Measurements from ENCODE around the gene CPXM1. TPM values are rescaled to one million over a fixed set of nuclear protein-coding genes. Genes with fewer than 3 reads are reported as not detected.
A peak's percentile ranks its signal among the peaks of the same experiment; 100 is the strongest.

Gene CPXM1
- total and polyA plus RNA-seq, 2 donors from 2014 or later: 5.2 to 7.1 TPM

GRCh38 chr20:2838170-2838797, 37.9 kb upstream of the CPXM1 start:
- intact Hi-C loops (cut with DNase I): no loop called here
- no peak for FAIRE-seq
- H3K27me3 ChIP-seq (ENCODE audit: control insufficient read depth, insufficient read depth, low read length): no peaks in the 10 kb centered on the region

GRCh38 chr20:2837221-2837960, 37.0 kb upstream of the CPXM1 start:
- no peak overlapping the region for H3K27ac ChIP-seq (ENCODE audit: low read depth in 2 of 2, low read length in 2 of 2)
- no peak for DNase-seq
- H3K9ac ChIP-seq (ENCODE audit: low read length in 3 of 3): no peak overlapping the region
- no peaks in the 10 kb centered on the region for H3K27me3 ChIP-seq (ENCODE audit: control insufficient read depth, insufficient read depth, low read length)
- peaks cover 0 to 9% (median 0%) of the 10 kb centered on the region in 3 donors for H3K4me1 ChIP-seq (ENCODE audit: control insufficient read depth in 2 of 3, insufficient read depth in 2 of 3, low read depth in 1 of 3, low read length in 3 of 3)
- intact Hi-C loops (cut with DNase I): no loop called here
- no peaks in the 10 kb centered on the region for H3K9me3 ChIP-seq (ENCODE audit: control insufficient read depth in 2 of 3, insufficient read depth in 1 of 3, low read length in 3 of 3)
- no peak overlapping the region for H3K4me3 ChIP-seq (ENCODE audit: low read length in 3 of 3)
- H3K36me3 ChIP-seq (ENCODE audit: control insufficient read depth in 2 of 3, insufficient read depth in 3 of 3, low read length in 3 of 3): no peaks in the 10 kb centered on the region
- TF ChIP-seq CTCF (IDR thresholded peaks at IDR 0.05; ENCODE audit: borderline replicate concordance, extremely low read depth, insufficient read depth): no peak
- no peak for FAIRE-seq

More at GRCh38 chr20:2838170-2838797, 37.9 kb upstream of the CPXM1 start:
- H3K4me1 ChIP-seq (ENCODE audit: control insufficient read depth in 2 of 3, insufficient read depth in 2 of 3, low read depth in 1 of 3, low read length in 3 of 3): peaks cover 0 to 9% (median 0%) of the 10 kb centered on the region in 3 donors
- peak in 1 of 5 donors; percentile 53 for DNase-seq
- no peak overlapping the region for H3K9ac ChIP-seq (ENCODE audit: low read length in 3 of 3)
- no peaks in the 10 kb centered on the region for H3K36me3 ChIP-seq (ENCODE audit: control insufficient read depth in 2 of 3, insufficient read depth in 3 of 3, low read length in 3 of 3)
- no peak overlapping the region for H3K4me3 ChIP-seq (ENCODE audit: low read length in 3 of 3)
- H3K27ac ChIP-seq (ENCODE audit: low read depth in 2 of 2, low read length in 2 of 2): no peak overlapping the region
- no peaks in the 10 kb centered on the region for H3K9me3 ChIP-seq (ENCODE audit: control insufficient read depth in 2 of 3, insufficient read depth in 1 of 3, low read length in 3 of 3)
- TF ChIP-seq CTCF (IDR thresholded peaks at IDR 0.05; ENCODE audit: borderline replicate concordance, extremely low read depth, insufficient read depth): no peak

- no peaks in the 10 kb centered on the region for H3K27me3 ChIP-seq (ENCODE audit: control insufficient read depth, insufficient read depth, low read length)
- peaks cover 0 to 6% (median 0%) of the 10 kb centered on the region in 3 donors for H3K4me1 ChIP-seq (ENCODE audit: control insufficient read depth in 2 of 3, insufficient read depth in 2 of 3, low read depth in 1 of 3, low read length in 3 of 3)
- no peaks in the 10 kb centered on the region for H3K36me3 ChIP-seq (ENCODE audit: control insufficient read depth in 2 of 3, insufficient read depth in 3 of 3, low read length in 3 of 3)
- no peak overlapping the region for H3K4me3 ChIP-seq (ENCODE audit: low read length in 3 of 3)
- H3K9ac ChIP-seq (ENCODE audit: low read length in 3 of 3): no peak overlapping the region
- FAIRE-seq (no peak), DNase-seq (no peak)
- no peak overlapping the region for H3K27ac ChIP-seq (ENCODE audit: low read depth in 2 of 2, low read length in 2 of 2)
- TF ChIP-seq CTCF (IDR thresholded peaks at IDR 0.05; ENCODE audit: borderline replicate concordance, extremely low read depth, insufficient read depth): no peak
- intact Hi-C loops (cut with DNase I): no loop called here
- no peaks in the 10 kb centered on the region for H3K9me3 ChIP-seq (ENCODE audit: control insufficient read depth in 2 of 3, insufficient read depth in 1 of 3, low read length in 3 of 3)
Observed at GRCh38 chr20:2836035-2836434, 35.6 kb upstream of the CPXM1 start.

Data from kidney (tissue), 14 donors.